ENCODE measurements around the gene FAM234A. TPM values are rescaled to one million over a fixed set of nuclear protein-coding genes. Genes with fewer than 3 reads are reported as not detected.
A peak's percentile ranks its signal among the peaks of the same experiment; 100 is the strongest.

The FAM234A gene
- total RNA-seq, 1 experiment from 2014 or later = 94.9 TPM

- Histone ChIP-seq H4K20me1 (ENCODE audit: control insufficient read depth, insufficient read depth, insufficient read length) (no peaks in the 10 kb centered on the region), H2BK5ac (ENCODE audit: insufficient read length, low read length) (no peak overlapping the region), H4K8ac (replicated peaks; ENCODE audit: insufficient read length, low read depth, low read length) (no peak overlapping the region), H4K5ac (ENCODE audit: insufficient read length, low read depth, low read length) (no peak overlapping the region), H3T11ph (ENCODE audit: low read length) (no peak overlapping the region), H3K23ac (ENCODE audit: insufficient read length, low read depth, low read length) (no peak overlapping the region), H3K79me2 (ENCODE audit: insufficient read depth, low read length) (no peaks in the 10 kb centered on the region), H4K91ac (ENCODE audit: insufficient read length, low read depth, low read length) (no peak overlapping the region), H3K27me3 (ENCODE audit: insufficient read depth, low read length) (no peaks in the 10 kb centered on the region), H2BK120ac (ENCODE audit: low read depth, low read length, poor library complexity, severe bottlenecking) (no peak overlapping the region), H2AFZ (ENCODE audit: low read length) (no peak overlapping the region), H2BK15ac (ENCODE audit: low read depth, low read length) (no peak overlapping the region), H3K9me3 (ENCODE audit: control insufficient read depth, low read depth, low read length) (no peaks in the 10 kb centered on the region), H2AK5ac (ENCODE audit: insufficient read length, low read length) (no peak overlapping the region), H3K14ac (ENCODE audit: insufficient read depth, low read length) (no peak overlapping the region; the same call in 1 of the 2 replicates), H3K4me2 (ENCODE audit: insufficient read depth, insufficient read length, low read length) (no peak overlapping the region), H3K56ac (ENCODE audit: insufficient read length, low read depth, low read length) (no peak overlapping the region), H3K9ac (ENCODE audit: extremely low read depth, insufficient read length, low read length) (no peak overlapping the region), H3K23me2 (ENCODE audit: insufficient read length, low read depth, low read length, poor library complexity, severe bottlenecking) (no peaks in the 10 kb centered on the region), H2BK20ac (ENCODE audit: low read depth, low read length, poor library complexity, severe bottlenecking) (no peak overlapping the region), H3K4ac (ENCODE audit: low read depth, low read length) (no peak overlapping the region), H3K18ac (ENCODE audit: insufficient read length, low read depth, low read length) (no peak overlapping the region), H3K4me1 (ENCODE audit: insufficient read depth, low read length) (no peaks in the 10 kb centered on the region), H3K27ac (ENCODE audit: insufficient read length, low read depth, low read length) (no peak overlapping the region), H3K79me1 (ENCODE audit: insufficient read depth, low read depth, low read length, poor library complexity, severe bottlenecking) (no peaks in the 10 kb centered on the region), H2BK12ac (ENCODE audit: insufficient read length, low read depth, low read length) (no peak overlapping the region)
- TF ChIP-seq CTCF (conservative IDR thresholded peaks at IDR 0.05) = no peak
- DNase-seq = no peak
- peaks cover 10% of the 10 kb centered on the region for H3K27me3 Mint-ChIP-seq (ENCODE audit: low read depth)
- peaks cover 18 to 37% (median 35%) of the 10 kb centered on the region in 3 experiments for H3K36me3 Mint-ChIP-seq (ENCODE audit: insufficient read depth in 1 of 3, low read depth in 3 of 3)
- no peak overlapping the region for H3K4me3 Mint-ChIP-seq
- H3K4me1 Mint-ChIP-seq = no peaks in the 10 kb centered on the region
- WGBS (ENCODE audit: extremely low coverage, insufficient read length, low lambda C conversion rate) = no CpG with 5 or more reads among the region's 22 CpGs
- peaks cover 8 to 12% of the 10 kb centered on the region in 2 experiments for H3K9me3 Mint-ChIP-seq
- H3K27ac Mint-ChIP-seq = peak overlapping the region in 1 of 3 experiments; percentile 76; a peak in 1 of 7 replicates
These were observed 52.1 kb downstream of the FAM234A start for GRCh38 chr16:286491-287297.

Data from H9 (cell line).